Karpas-422 (cell line): ENCODE data around the gene HSDL2. TPM values are rescaled to one million over a fixed set of nuclear protein-coding genes. Genes with fewer than 3 reads are reported as not detected.
A peak's percentile ranks its signal among the peaks of the same experiment; 100 is the strongest.

Source experiments
- DNase-seq: peaks from one replicate; pipeline ENCODE4 v3.0.0-alpha.2; 2015
- H2AFZ ChIP-seq: fragments of 200-600 bp; sonication (generic); 2 replicates; pipeline ENCODE4 v1.6.1; 2014; ENCODE audit warnings: antibody characterized with exemption, low read length, mixed read lengths
- H3K27ac ChIP-seq: fragments of 200-600 bp; sonication (generic); 2 replicates; pipeline ENCODE4 v1.5.1; 2014; ENCODE audit warnings: mild to moderate bottlenecking, low read length, moderate library complexity
- H3K27me3 ChIP-seq: fragments of 200-600 bp; sonication (generic); 2 replicates; pipeline ENCODE4 v1.6.1; 2014; ENCODE audit warnings: low read length, mixed read lengths
- H3K36me3 ChIP-seq: fragments of 200-600 bp; sonication (generic); 2 replicates; pipeline ENCODE4 v1.6.1; 2014; ENCODE audit warnings: low read length, mixed read lengths; ENCODE audit not compliant: insufficient read depth
- H3K4me1 ChIP-seq: fragments of 200-600 bp; sonication (generic); 2 replicates; pipeline ENCODE4 v1.6.1; 2014; ENCODE audit warnings: mild to moderate bottlenecking, low read length, mixed read lengths
- H3K4me2 ChIP-seq: fragments of 200-600 bp; sonication (generic); 2 replicates; pipeline ENCODE4 v1.6.1; 2014; ENCODE audit warnings: low read length, low read depth, mild to moderate bottlenecking; ENCODE audit not compliant: poor library complexity, severe bottlenecking
- H3K4me3 ChIP-seq: fragments of 200-600 bp; sonication (generic); 2 replicates; pipeline ENCODE4 v1.5.1; 2014; ENCODE audit warnings: mild to moderate bottlenecking, antibody characterized with exemption, low read length, mixed read lengths
- H3K79me2 ChIP-seq: fragments of 200-600 bp; sonication (generic); 2 replicates; pipeline ENCODE4 v1.6.1; 2014; ENCODE audit warnings: mild to moderate bottlenecking, low read length, mixed read lengths
- H3K9ac ChIP-seq: fragments of 200-600 bp; sonication (generic); 2 replicates; pipeline ENCODE4 v1.6.0; 2014; ENCODE audit warnings: low read length
- H3K9me2 ChIP-seq: fragments of 200-600 bp; sonication (generic), shearing (Covaris generic); replicated peaks from 2 replicates; pipeline ENCODE4 v1.6.0; 2014; ENCODE audit warnings: mild to moderate bottlenecking, low read length, moderate library complexity; ENCODE audit not compliant: insufficient read depth
- H3K9me3 ChIP-seq: fragments of 300-700, 200-600 bp; sonication (generic); 2 replicates; pipeline ENCODE4 v1.6.1; 2014; ENCODE audit warnings: low read length, mixed read lengths
- H4K20me1 ChIP-seq: fragments of 200-600 bp; sonication (generic); 2 replicates; pipeline ENCODE4 v1.6.1; 2014; ENCODE audit warnings: mild to moderate bottlenecking, antibody characterized with exemption, low read length, low read depth; ENCODE audit not compliant: insufficient read depth
- total RNA-seq: library from RNA; depleted of rRNA; stranded (reverse); fragments of >200 nt; shearing (Covaris generic); gene quantifications from 2 replicates; pipeline ENCODE4 v1.2.3, GENCODE V29; 2014; ENCODE audit warnings: low replicate concordance; rRNA removed

The HSDL2 gene
- 18.4 and 47.3 TPM in 2 replicates for total RNA-seq

GRCh38 chr9:112380102-112380824 is at the start of gene HSDL2:
Gene HSDL2 (plus strand): TSS chr9:112380108. CDS start chr9:112380164, 56 bp downstream.
- H3K4me1 ChIP-seq = peaks cover 62% of the 10 kb centered on the region
- peak within 1 kb of the TSS; percentile 98 for H3K4me2 ChIP-seq
- DNase-seq = peak; percentile 72
- H3K27me3 ChIP-seq = no peaks in the 10 kb centered on the region
- peak within 1 kb of the TSS; percentile 69 for H3K27ac ChIP-seq
- H3K9me3 ChIP-seq = no peaks in the 10 kb centered on the region
- H3K9me2 ChIP-seq = no peaks in the 10 kb centered on the region
- peak within 1 kb of the TSS; percentile 87 for H2AFZ ChIP-seq
- peak within 1 kb of the TSS; percentile 90 for H3K9ac ChIP-seq
- no peaks in the 10 kb centered on the region for H4K20me1 ChIP-seq
- peaks cover 50% of the 10 kb centered on the region for H3K79me2 ChIP-seq
- peak within 1 kb of the TSS; percentile 85 for H3K4me3 ChIP-seq
- H3K36me3 ChIP-seq = no peaks in the 10 kb centered on the region

- H4K20me1 ChIP-seq = no peaks in the 10 kb centered on the region
- DNase-seq = peak; percentile 69
- H3K36me3 ChIP-seq = peaks cover 4% of the 10 kb centered on the region
- H3K27me3 ChIP-seq = no peaks in the 10 kb centered on the region
- no peaks in the 10 kb centered on the region for H3K9me3 ChIP-seq
- H3K9me2 ChIP-seq = no peaks in the 10 kb centered on the region
- peak overlapping the region; percentile 93 for H3K4me2 ChIP-seq
- peak overlapping the region; percentile 87 for H3K27ac ChIP-seq
- H3K4me1 ChIP-seq = peaks cover 40% of the 10 kb centered on the region
- H3K4me3 ChIP-seq = peak overlapping the region; percentile 74
- H2AFZ ChIP-seq = no peak overlapping the region
- peaks cover 63% of the 10 kb centered on the region for H3K79me2 ChIP-seq
- peak overlapping the region; percentile 96 for H3K9ac ChIP-seq
Measured at GRCh38 chr9:112331674-112331952, 48.3 kb upstream of the HSDL2 start.

GRCh38 chr9:112332214-112332613 is 47.7 kb upstream of the HSDL2 start:
- peaks cover 57% of the 10 kb centered on the region for H3K79me2 ChIP-seq
- H3K36me3 ChIP-seq = peaks cover 3% of the 10 kb centered on the region; the same call in 1 of the 2 replicates
- DNase-seq = peak; percentile 57
- no peaks in the 10 kb centered on the region for H3K27me3 ChIP-seq
- peak overlapping the region; percentile 96 for H3K9ac ChIP-seq
- no peaks in the 10 kb centered on the region for H3K9me3 ChIP-seq
- H4K20me1 ChIP-seq = no peaks in the 10 kb centered on the region
- H3K4me3 ChIP-seq = peak overlapping the region; percentile 74
- H3K4me1 ChIP-seq = peaks cover 40% of the 10 kb centered on the region
- H3K4me2 ChIP-seq = peak overlapping the region; percentile 93
- no peaks in the 10 kb centered on the region for H3K9me2 ChIP-seq
- H3K27ac ChIP-seq = peak overlapping the region; percentile 87
- H2AFZ ChIP-seq = no peak overlapping the region

- Histone ChIP-seq H3K4me2 (peak overlapping the region; percentile 93), H3K36me3 (peaks cover 3% of the 10 kb centered on the region; the same call in 1 of the 2 replicates), H2AFZ (peak overlapping the region; percentile 82; the same call in 1 of the 2 replicates), H3K9me2 (no peaks in the 10 kb centered on the region), H3K9me3 (no peaks in the 10 kb centered on the region), H4K20me1 (no peaks in the 10 kb centered on the region), H3K4me3 (peak overlapping the region; percentile 74), H3K4me1 (peaks cover 40% of the 10 kb centered on the region), H3K9ac (peak overlapping the region; percentile 96), H3K27ac (peak overlapping the region; percentile 87), H3K27me3 (no peaks in the 10 kb centered on the region), H3K79me2 (peaks cover 53% of the 10 kb centered on the region)
- no peak for DNase-seq
Measured at GRCh38 chr9:112332674-112332976, 47.3 kb upstream of the HSDL2 start.

GRCh38 chr9:112332977-112333638 is 46.8 kb upstream of the HSDL2 start, which contains the start of gene PTBP3:
Gene PTBP3 (minus strand): TSS chr9:112333619. CDS start chr9:112297865, 35,754 bp downstream.
- H3K4me3 ChIP-seq = peak within 1 kb of the TSS; percentile 74
- H3K36me3 ChIP-seq = peaks cover 3% of the 10 kb centered on the region; the same call in 1 of the 2 replicates
- peaks cover 48% of the 10 kb centered on the region for H3K79me2 ChIP-seq

GRCh38 chr9:112333639-112334431 is 46.1 kb upstream of the HSDL2 start:
- no peaks in the 10 kb centered on the region for H3K27me3 ChIP-seq
- H3K27ac ChIP-seq = peak overlapping the region; percentile 87
- no peaks in the 10 kb centered on the region for H4K20me1 ChIP-seq
- peaks cover 3% of the 10 kb centered on the region; the same call in 1 of the 2 replicates for H3K36me3 ChIP-seq
- H3K9me3 ChIP-seq = no peaks in the 10 kb centered on the region
- H3K9ac ChIP-seq = peak overlapping the region; percentile 96
- DNase-seq = peak; percentile 98
- H3K79me2 ChIP-seq = peaks cover 41% of the 10 kb centered on the region
- peak overlapping the region; percentile 74 for H3K4me3 ChIP-seq
- peak overlapping the region; percentile 86 for H2AFZ ChIP-seq
- H3K9me2 ChIP-seq = no peaks in the 10 kb centered on the region
- H3K4me1 ChIP-seq = peaks cover 33% of the 10 kb centered on the region
- H3K4me2 ChIP-seq = peak overlapping the region; percentile 93

More at GRCh38 chr9:112332977-112333638, 46.8 kb upstream of the HSDL2 start, which contains the start of gene PTBP3:
- Histone ChIP-seq H3K4me1 (peaks cover 40% of the 10 kb centered on the region), H3K27me3 (no peaks in the 10 kb centered on the region), H3K4me2 (peak within 1 kb of the TSS; percentile 93), H4K20me1 (no peaks in the 10 kb centered on the region), H3K9me2 (no peaks in the 10 kb centered on the region), H2AFZ (peak within 1 kb of the TSS; percentile 86), H3K9ac (peak within 1 kb of the TSS; percentile 96), H3K27ac (peak within 1 kb of the TSS; percentile 87), H3K9me3 (no peaks in the 10 kb centered on the region)
- peak; percentile 93 for DNase-seq

- Histone ChIP-seq H3K4me1 (peaks cover 33% of the 10 kb centered on the region), H3K79me2 (peaks cover 35% of the 10 kb centered on the region), H3K4me2 (peak overlapping the region; percentile 68), H3K9me3 (no peaks in the 10 kb centered on the region), H3K4me3 (peak overlapping the region; percentile 70), H2AFZ (peak overlapping the region; percentile 86), H3K36me3 (peaks cover 3% of the 10 kb centered on the region; the same call in 1 of the 2 replicates), H3K9me2 (no peaks in the 10 kb centered on the region), H3K27me3 (no peaks in the 10 kb centered on the region), H3K27ac (no peak overlapping the region), H3K9ac (peak overlapping the region; percentile 79), H4K20me1 (no peaks in the 10 kb centered on the region)
- DNase-seq = peak; percentile 69
Measured at GRCh38 chr9:112334432-112334841, 45.5 kb upstream of the HSDL2 start.
